ENCODE results near the gene C1QTNF12.
"Not testable (repeated sequence)": the region's sequence is repeated elsewhere in the genome, so short reads cannot be mapped to it uniquely, and the experiment has no call there.

Gene C1QTNF12

GRCh38 chr1:1199961-1200875 is 46.3 kb downstream of the C1QTNF12 start:
- no peak for TF ChIP-seq ZFX (IDR thresholded peaks at IDR 0.05)
- no peak for TF ChIP-seq CTCF (conservative IDR thresholded peaks at IDR 0.05)
- H3K27ac ChIP-seq, result no peak overlapping the region

GRCh38 chr1:1199141-1199960 is 47.2 kb downstream of the C1QTNF12 start:
- no peak overlapping the region for H3K27ac ChIP-seq
- no peak for TF ChIP-seq ZFX (IDR thresholded peaks at IDR 0.05)
- TF ChIP-seq CTCF (conservative IDR thresholded peaks at IDR 0.05), result no peak

GRCh38 chr1:1198423-1199140 is 47.9 kb downstream of the C1QTNF12 start:
- TF ChIP-seq CTCF (conservative IDR thresholded peaks at IDR 0.05) (no peak), ZFX (IDR thresholded peaks at IDR 0.05) (no peak)
- no peak overlapping the region for H3K27ac ChIP-seq

- H3K27ac ChIP-seq, result no peak overlapping the region
- TF ChIP-seq CTCF (conservative IDR thresholded peaks at IDR 0.05) (no peak), ZFX (IDR thresholded peaks at IDR 0.05) (no peak)
These were observed 48.7 kb downstream of the C1QTNF12 start for GRCh38 chr1:1197551-1198422.

GRCh38 chr1:1197188-1197500 is 49.4 kb downstream of the C1QTNF12 start:
- TF ChIP-seq CTCF (conservative IDR thresholded peaks at IDR 0.05), result no peak
- TF ChIP-seq ZFX (IDR thresholded peaks at IDR 0.05), result no peak
- no peak overlapping the region for H3K27ac ChIP-seq

GRCh38 chr1:1196431-1197187 is 49.9 kb downstream of the C1QTNF12 start:
- TF ChIP-seq ZFX (IDR thresholded peaks at IDR 0.05) (no peak), CTCF (conservative IDR thresholded peaks at IDR 0.05) (no peak)
- no peak overlapping the region for H3K27ac ChIP-seq

GRCh38 chr1:1195726-1196125 is 50.8 kb downstream of the C1QTNF12 start:
- not testable (repeated sequence) for H3K27ac ChIP-seq

Data from C4-2B (cell line).